Measurements from ENCODE around the gene FXYD2. TPM values are rescaled to one million over a fixed set of nuclear protein-coding genes. Genes with fewer than 3 reads are reported as not detected.

Gene FXYD2
- total RNA-seq, 4 donors from 2014 or later = 0.50 to 3.0 (median 1.2) TPM

DNA sequence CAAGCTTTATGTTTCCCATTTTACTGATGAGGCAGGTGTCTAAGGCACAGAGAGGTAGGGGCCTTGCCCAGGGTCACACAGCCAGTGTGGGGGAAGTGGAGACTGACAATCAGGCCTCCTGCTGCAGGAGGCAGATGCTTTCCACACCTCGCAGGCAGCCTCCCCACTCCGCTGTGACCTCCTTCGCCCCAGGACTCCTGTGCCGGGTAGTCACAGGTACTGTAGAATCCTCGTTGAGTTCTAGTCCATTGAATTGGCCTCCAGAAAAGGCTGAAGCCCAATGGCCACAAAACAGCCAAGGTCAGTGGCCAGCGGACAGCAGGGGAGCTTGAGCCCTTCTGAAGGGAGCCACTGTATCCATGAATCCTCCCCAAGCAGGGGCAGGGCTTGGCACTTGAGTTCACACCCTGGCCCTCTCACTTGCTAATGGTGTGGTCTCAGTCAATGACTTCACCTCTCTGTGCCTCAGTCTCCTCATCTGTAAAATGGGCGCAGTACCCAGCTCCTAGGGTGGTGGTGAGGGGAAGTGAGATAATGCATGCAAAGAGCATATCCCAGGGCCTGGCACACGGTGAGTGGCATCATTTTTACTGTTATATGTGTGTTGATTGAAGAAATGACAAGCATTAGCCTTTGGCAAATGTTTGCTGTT lies 1.1 kb upstream of the FXYD2 start:
- Histone ChIP-seq H3K27ac (peak overlapping the region in 2 of 4 donors; percentile 78 to 80), H3K4me1 (peaks cover 0 to 70% (median 19%) of the 10 kb centered on the region in 3 donors), H3K9me3 (no peaks in the 10 kb centered on the region), H3K27me3 (peaks cover 48% of the 10 kb centered on the region), H3K4me3 (no peak overlapping the region), H3K36me3 (no peaks in the 10 kb centered on the region)
- TF ChIP-seq EP300 (IDR thresholded peaks at IDR 0.05) (no peak), POLR2AphosphoS5 (IDR thresholded peaks at IDR 0.05) (no peak), POLR2A (IDR thresholded peaks at IDR 0.05) (no peak)
- TF ChIP-seq, protein P1, sequence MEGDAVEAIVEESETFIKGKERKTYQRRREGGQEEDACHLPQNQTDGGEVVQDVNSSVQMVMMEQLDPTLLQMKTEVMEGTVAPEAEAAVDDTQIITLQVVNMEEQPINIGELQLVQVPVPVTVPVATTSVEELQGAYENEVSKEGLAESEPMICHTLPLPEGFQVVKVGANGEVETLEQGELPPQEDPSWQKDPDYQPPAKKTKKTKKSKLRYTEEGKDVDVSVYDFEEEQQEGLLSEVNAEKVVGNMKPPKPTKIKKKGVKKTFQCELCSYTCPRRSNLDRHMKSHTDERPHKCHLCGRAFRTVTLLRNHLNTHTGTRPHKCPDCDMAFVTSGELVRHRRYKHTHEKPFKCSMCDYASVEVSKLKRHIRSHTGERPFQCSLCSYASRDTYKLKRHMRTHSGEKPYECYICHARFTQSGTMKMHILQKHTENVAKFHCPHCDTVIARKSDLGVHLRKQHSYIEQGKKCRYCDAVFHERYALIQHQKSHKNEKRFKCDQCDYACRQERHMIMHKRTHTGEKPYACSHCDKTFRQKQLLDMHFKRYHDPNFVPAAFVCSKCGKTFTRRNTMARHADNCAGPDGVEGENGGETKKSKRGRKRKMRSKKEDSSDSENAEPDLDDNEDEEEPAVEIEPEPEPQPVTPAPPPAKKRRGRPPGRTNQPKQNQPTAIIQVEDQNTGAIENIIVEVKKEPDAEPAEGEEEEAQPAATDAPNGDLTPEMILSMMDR (IDR thresholded peaks at IDR 0.05) = no peak
- ATAC-seq = no peak
- 67 to 84% methylated on average over 2 to 4 of the region's 8 CpGs for WGBS, 2 donors (ENCODE audit: low coverage in 1 of 2)

DNA sequence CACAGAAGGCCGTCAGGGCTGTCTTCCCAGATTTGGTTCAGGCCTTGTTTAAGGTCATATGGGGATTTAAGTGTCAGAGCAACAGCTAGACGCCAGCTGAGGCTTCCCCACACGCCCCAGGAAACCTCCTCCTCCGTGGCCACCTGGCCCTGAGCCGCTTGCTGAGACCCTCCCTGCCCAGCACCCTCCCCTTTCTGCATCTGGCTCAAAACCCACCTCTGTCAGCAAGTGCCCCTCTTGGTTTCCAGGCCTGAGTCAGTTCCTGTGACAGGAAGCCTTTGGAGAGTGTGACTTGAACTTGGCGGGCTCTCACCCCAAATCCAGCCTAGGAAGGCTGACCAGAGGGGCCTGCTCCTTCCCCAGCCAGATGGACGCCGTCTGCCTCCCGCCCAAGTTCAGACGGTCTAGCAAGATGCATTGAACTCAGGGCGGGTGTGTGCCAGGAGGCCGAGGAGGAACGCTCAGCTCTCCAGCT lies 561 bp downstream of the FXYD2 start:
- ATAC-seq = peak; percentile 71
- H3K27me3 ChIP-seq = peaks cover 32% of the 10 kb centered on the region
- no peak overlapping the region for H3K4me3 ChIP-seq
- TF ChIP-seq POLR2A (IDR thresholded peaks at IDR 0.05) (no peak), EP300 (IDR thresholded peaks at IDR 0.05) (no peak)
- WGBS, 2 donors (ENCODE audit: low coverage in 1 of 2) = 38% methylated on average over 4 of the region's 13 CpGs; no CpG with 5 or more reads in 1 of the 2 donors
- H3K4me1 ChIP-seq = peaks cover 0 to 60% (median 15%) of the 10 kb centered on the region in 3 donors
- H3K27ac ChIP-seq = peak overlapping the region in 3 of 4 donors; percentile 78 to 80 (median 78)
- H3K9me3 ChIP-seq = no peaks in the 10 kb centered on the region
- no peaks in the 10 kb centered on the region for H3K36me3 ChIP-seq

GRCh38 chr11:117823294-117823945 lies 1.1 kb downstream of the FXYD2 start:
- 43% methylated on average over 6 of the region's 18 CpGs; no CpG with 5 or more reads in 1 of the 2 donors for WGBS, 2 donors (ENCODE audit: low coverage in 1 of 2)
- H3K4me1 ChIP-seq = peaks cover 0 to 60% (median 11%) of the 10 kb centered on the region in 3 donors
- H3K27ac ChIP-seq = peak overlapping the region in 3 of 4 donors; percentile 78 to 80 (median 78)
- ATAC-seq = no peak
- TF ChIP-seq, protein P1 (IDR thresholded peaks at IDR 0.05) = peak in 1 of 4 experiments; percentile 31
- TF ChIP-seq EP300 (IDR thresholded peaks at IDR 0.05) = no peak
- no peaks in the 10 kb centered on the region for H3K9me3 ChIP-seq
- no peak overlapping the region for H3K4me3 ChIP-seq
- H3K27me3 ChIP-seq = peaks cover 26% of the 10 kb centered on the region
- H3K36me3 ChIP-seq = no peaks in the 10 kb centered on the region

- H3K27ac ChIP-seq = peak overlapping the region in 3 of 4 donors; percentile 78 to 80 (median 78)
- ATAC-seq = no peak
- WGBS, 2 donors (ENCODE audit: low coverage in 1 of 2) = 22 to 71% methylated on average over 3 to 8 of the region's 33 CpGs
- H3K9me3 ChIP-seq = no peaks in the 10 kb centered on the region
- no peaks in the 10 kb centered on the region for H3K36me3 ChIP-seq
- peaks cover 0 to 66% (median 13%) of the 10 kb centered on the region in 3 donors for H3K4me1 ChIP-seq
- no peak for TF ChIP-seq POLR2A (IDR thresholded peaks at IDR 0.05)
- TF ChIP-seq, protein P1 (IDR thresholded peaks at IDR 0.05) = peak in 3 of 4 experiments; percentile 35 to 44 (median 36)
- H3K27me3 ChIP-seq = peaks cover 17% of the 10 kb centered on the region
- H3K4me3 ChIP-seq = no peak overlapping the region
Measured at GRCh38 chr11:117822074-117823033, 2.2 kb downstream of the FXYD2 start.

GRCh38 chr11:117821431-117821830 lies 3.1 kb downstream of the FXYD2 start:
- Histone ChIP-seq H3K9me3 (no peaks in the 10 kb centered on the region), H3K4me1 (peaks cover 0 to 75% (median 15%) of the 10 kb centered on the region in 3 donors), H3K36me3 (no peaks in the 10 kb centered on the region), H3K4me3 (no peak overlapping the region), H3K27ac (no peak overlapping the region), H3K27me3 (peaks cover 25% of the 10 kb centered on the region)
- no peak for ATAC-seq
- 93% methylated on average over 3 of the region's 12 CpGs; no CpG with 5 or more reads in 1 of the 2 donors for WGBS, 2 donors (ENCODE audit: low coverage in 1 of 2)
- TF ChIP-seq EP300 (IDR thresholded peaks at IDR 0.05) (no peak), POLR2AphosphoS5 (IDR thresholded peaks at IDR 0.05) (no peak), POLR2A (IDR thresholded peaks at IDR 0.05) (no peak)
- TF ChIP-seq, protein P1 (IDR thresholded peaks at IDR 0.05) = no peak
